Fibroblast of villous mesenchyme (primary cell): ENCODE results near the gene CNOT6. TPM values are rescaled to one million over a fixed set of nuclear protein-coding genes. Genes with fewer than 3 reads are reported as not detected.

Experiments used
- DNase-seq: peaks from one replicate; pipeline ENCODE4 v3.0.0-alpha.2; 2010; ENCODE audit warnings: low read depth
- H3K4me3 ChIP-seq: 2 replicates; pipeline ENCODE4 v1.5.1; 2011; ENCODE audit warnings: low read depth, mild to moderate bottlenecking, low read length
- CTCF ChIP-seq: IDR thresholded peaks from 2 replicates; pipeline ENCODE4 v1.5.1; 2012; ENCODE audit warnings: low read depth, mild to moderate bottlenecking, low read length; ENCODE audit not compliant: insufficient read depth
- total RNA-seq: library from RNA; depleted of rRNA; stranded (reverse); fragments of >200 nt; gene quantifications from 2 replicates; pipeline ENCODE4 v1.2.3, GENCODE V29; 2012

Gene CNOT6
- total RNA-seq, 1 donor: 16.4 TPM

GRCh38 chr5:180611140-180611850 is 117.1 kb downstream of the CNOT6 start:
- H3K4me3 ChIP-seq: no peak overlapping the region
- TF ChIP-seq CTCF: no peak
- no peak for DNase-seq

- TF ChIP-seq CTCF: no peak
These were observed 118.5 kb downstream of the CNOT6 start for GRCh38 chr5:180612683-180613082.

GRCh38 chr5:180613188-180613813 is 119.1 kb downstream of the CNOT6 start:
- no peak for TF ChIP-seq CTCF
- no peak for DNase-seq
- no peak overlapping the region for H3K4me3 ChIP-seq

More at GRCh38 chr5:180612683-180613082, 118.5 kb downstream of the CNOT6 start:
- no peak overlapping the region for H3K4me3 ChIP-seq
- no peak for DNase-seq

GRCh38 chr5:180613814-180614188 is 119.6 kb downstream of the CNOT6 start:
- no peak overlapping the region for H3K4me3 ChIP-seq
- DNase-seq: no peak
- TF ChIP-seq CTCF: no peak

- no peak for DNase-seq
- TF ChIP-seq CTCF: no peak
- H3K4me3 ChIP-seq: peak overlapping the region; percentile 37
These were observed 124.3 kb downstream of the CNOT6 start for GRCh38 chr5:180618487-180618828.

- TF ChIP-seq CTCF: peak; percentile 26
- peak overlapping the region; percentile 37 for H3K4me3 ChIP-seq
- DNase-seq: peak; percentile 53
These were observed 124.8 kb downstream of the CNOT6 start for GRCh38 chr5:180618829-180619562.
